HG03135 (cell line): ENCODE measurements around the gene PHF20.
"Not testable (repeated sequence)": the region's sequence is repeated elsewhere in the genome, so short reads cannot be mapped to it uniquely, and the experiment has no call there.

Source experiments
- ATAC-seq: cut with Tn5 transposase; IDR thresholded peaks from one replicate; pipeline ENCODE4 v1.9.1; 2021; ENCODE audit warnings: mild to moderate bottlenecking, moderate library complexity; ENCODE audit not compliant: unreplicated experiment

Gene PHF20

DNA sequence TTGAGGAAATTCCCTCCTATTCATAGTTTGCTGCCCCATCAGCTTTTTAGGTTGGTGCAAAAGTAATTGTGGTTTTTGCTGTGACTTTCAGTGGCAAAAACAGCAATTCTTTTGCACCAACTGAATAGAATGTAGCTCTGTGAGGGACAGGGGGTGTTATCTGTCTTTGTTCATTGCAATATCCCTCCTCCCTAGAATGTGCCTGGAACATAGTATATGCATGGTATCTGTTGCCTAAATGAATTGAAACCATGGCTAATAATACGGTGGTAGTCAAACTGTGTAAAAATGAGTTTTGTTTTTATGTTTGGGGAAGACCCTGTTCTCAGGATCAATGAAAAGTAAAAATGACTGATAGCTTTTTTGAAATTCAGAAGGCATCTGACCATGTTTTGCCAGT, 137.4 kb downstream of the PHF20 start:
- ATAC-seq = no peak

DNA sequence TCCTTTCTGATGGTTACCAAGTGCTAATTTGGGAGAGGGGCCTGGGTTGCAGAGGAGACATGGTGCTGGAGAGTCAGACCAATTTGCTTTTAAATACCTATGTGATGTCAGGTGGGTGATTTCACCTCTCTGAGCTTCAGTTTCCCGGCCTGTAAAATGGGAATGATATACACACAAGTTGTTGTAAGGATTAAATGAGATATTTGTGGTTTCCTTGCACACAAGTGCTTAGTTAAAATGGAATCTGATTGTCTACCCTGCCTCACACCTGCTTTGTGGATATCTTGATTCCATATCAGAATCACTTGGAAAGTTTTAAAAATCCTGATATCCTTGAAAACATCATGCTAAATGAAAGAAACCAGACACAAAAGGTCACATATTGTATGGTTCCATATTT, 138.0 kb downstream of the PHF20 start:
- ATAC-seq = no peak

GRCh38 chr20:35910254-35910653, 138.4 kb downstream of the PHF20 start:
- ATAC-seq = no peak

- ATAC-seq = no peak
Observed at GRCh38 chr20:35912881-35913280, 141.1 kb downstream of the PHF20 start.

- no peak for ATAC-seq
Observed at GRCh38 chr20:35917077-35917476, 145.3 kb downstream of the PHF20 start.

DNA sequence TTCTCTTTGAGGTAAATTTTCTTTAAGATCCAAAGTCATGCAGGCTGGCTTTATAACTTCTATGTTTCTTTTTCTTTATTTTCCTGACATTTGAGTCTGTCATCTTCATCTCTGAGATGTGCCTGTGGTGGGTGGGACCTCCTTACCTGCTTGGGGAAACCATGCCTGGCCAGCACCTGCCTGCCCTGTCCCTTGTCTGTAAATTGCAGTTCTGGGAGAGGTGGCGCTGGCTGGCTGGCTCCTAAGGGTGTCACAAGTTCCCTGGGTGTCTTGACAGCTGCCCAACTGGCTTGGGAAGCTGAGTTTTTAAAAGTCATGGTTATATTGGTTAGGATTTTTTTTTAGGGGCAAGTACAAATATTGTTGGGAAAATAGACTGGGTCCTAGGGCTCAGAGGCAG, 146.2 kb downstream of the PHF20 start:
- no peak for ATAC-seq

- ATAC-seq = no peak
Observed at GRCh38 chr20:35920523-35920922, 148.7 kb downstream of the PHF20 start.

- ATAC-seq = no peak
Observed at GRCh38 chr20:35929301-35929700, 157.5 kb downstream of the PHF20 start.

DNA sequence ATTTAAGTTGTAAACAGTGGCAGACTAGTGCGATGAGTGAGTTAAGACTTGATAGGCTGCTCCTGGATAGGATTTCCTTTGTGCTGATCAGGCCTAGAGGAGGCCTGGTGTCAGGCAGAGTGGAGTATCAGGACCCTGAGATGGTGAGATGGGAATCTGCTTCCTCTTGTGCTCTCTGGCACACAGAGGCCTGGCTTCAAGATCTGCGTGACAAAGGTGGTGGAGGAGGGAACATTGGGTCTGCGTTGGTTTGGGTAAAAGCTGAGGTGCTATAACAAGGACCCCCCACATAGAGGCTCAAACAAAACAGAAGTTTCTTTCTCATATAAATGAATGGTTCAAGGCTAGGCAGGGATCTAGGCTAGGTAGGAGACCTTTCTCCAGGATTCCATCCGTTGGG, 162.2 kb downstream of the PHF20 start:
- ATAC-seq = no peak

- no peak for ATAC-seq
Observed at GRCh38 chr20:35939264-35939663, 167.4 kb downstream of the PHF20 start.

GRCh38 chr20:35941620-35942019, 169.8 kb downstream of the PHF20 start:
- ATAC-seq = no peak

DNA sequence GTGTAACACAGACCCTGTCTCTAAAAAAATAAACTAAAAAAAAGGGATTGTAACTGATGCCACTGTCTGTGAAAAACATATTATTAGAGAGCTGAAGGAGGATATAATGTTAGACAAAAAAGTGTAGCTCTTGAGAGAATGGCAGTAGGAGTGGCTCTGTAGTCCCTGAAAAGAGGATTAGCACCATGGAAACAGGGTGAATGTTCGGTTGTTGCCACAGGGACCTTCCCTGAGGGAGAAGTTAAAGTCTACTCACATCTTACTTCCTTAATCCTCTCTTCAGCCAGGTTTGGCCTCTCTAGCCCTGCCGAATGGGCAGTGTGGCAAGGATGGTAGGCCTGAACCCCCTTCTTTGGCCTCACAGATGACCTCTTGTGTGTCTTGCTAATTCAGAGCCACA, 170.4 kb downstream of the PHF20 start:
- no peak for ATAC-seq

DNA sequence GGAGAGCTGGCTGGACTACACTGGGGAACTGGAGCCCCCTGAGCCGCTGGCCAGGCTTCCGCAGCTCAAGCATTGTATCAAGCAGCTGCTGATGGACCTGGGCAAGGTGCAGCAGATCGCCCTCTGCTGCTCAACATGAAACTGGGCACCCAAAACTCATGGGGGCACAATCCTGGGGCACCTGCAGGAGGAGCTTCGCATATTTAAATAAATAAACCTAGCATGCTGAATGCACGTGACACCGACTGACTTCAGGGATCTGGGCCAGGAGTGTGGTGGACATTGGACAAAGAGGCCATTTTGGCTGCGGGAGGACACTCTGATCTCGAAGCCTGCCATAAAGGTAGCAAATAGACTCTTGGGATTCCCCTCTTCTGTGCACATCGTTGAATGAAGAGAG, 175.7 kb downstream of the PHF20 start:
- no peak for ATAC-seq

GRCh38 chr20:35947907-35948306, 176.1 kb downstream of the PHF20 start:
- no peak for ATAC-seq

DNA sequence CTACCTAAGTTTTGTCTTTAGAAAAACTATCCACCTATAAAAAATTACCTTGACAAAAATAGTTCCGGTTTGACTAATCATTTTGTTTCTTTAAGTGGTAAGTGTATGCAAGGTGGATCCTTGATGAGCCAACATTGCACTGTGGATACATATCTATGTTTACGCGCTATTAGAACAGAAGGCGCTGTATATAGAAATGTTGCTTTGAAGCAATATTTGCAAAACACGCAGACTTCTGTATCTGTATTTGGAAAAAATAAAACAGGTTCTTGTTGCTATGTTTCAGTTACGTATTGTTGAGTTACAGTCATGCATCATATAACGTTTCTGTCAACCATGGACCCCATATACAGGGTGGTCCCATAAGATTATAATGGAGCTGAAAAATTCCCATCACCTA, 178.3 kb downstream of the PHF20 start:
- ATAC-seq = no peak

DNA sequence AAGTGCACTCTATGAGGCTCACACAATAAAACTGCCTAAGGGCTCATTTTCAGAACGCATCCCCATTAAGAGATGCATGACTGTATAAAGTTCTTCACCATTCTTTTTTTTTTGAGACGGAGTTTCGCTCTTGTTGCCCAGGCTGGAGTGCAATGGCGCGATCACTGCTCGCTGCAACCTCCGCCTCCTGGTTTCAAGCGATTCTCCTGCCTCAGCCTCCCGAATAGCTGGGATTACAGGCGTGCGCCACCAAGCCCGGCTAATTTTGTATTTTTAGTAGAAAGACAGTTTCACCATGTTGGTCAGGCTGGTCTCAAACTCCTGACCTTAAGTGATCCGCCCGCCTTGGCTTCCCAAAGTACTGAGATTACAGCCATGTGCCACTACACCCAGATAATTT, 180.3 kb downstream of the PHF20 start:
- ATAC-seq = not testable (repeated sequence)

DNA sequence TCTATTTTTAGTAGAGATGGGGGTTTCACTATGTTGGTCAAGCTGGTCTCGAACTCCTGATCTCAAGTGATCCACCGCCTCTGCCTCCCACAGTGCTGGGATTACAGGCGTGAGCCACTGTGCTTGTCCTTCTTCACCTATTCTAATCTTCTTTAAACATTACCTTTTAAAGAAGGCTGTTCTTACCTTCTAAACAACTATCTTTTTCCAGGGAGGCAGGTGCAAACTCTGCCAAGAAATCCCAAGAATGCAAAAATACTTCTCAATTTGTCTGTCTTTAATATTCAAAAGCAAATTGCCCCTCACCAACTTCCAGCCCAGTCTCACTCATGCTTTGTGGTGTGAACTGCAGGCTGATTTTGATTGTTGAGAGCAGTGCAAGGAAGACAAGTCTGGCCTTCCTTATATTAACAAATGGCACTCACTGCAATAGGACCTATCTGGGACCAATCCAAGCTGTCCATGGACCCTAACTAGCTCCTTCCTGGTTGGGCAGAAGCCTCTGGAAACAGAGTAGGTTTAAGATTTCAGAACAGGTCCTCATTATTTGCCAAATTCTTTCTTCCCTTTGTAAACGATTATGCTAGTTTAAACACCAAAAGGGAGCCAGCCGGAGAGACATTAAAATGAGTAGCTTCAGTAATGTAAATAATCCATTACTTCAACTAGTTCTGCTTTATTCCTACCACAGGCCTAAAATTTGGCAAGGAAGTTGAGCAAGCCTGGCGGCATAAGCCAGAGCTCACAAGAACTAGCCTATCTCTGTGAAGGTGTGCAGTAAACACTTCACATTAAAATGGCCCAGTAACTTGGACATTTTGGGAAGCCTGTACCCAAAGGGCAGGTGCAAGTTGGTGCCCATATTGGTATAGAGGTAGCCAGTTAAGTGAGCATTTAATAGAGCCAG, 180.9 kb downstream of the PHF20 start:
- no peak for ATAC-seq

DNA sequence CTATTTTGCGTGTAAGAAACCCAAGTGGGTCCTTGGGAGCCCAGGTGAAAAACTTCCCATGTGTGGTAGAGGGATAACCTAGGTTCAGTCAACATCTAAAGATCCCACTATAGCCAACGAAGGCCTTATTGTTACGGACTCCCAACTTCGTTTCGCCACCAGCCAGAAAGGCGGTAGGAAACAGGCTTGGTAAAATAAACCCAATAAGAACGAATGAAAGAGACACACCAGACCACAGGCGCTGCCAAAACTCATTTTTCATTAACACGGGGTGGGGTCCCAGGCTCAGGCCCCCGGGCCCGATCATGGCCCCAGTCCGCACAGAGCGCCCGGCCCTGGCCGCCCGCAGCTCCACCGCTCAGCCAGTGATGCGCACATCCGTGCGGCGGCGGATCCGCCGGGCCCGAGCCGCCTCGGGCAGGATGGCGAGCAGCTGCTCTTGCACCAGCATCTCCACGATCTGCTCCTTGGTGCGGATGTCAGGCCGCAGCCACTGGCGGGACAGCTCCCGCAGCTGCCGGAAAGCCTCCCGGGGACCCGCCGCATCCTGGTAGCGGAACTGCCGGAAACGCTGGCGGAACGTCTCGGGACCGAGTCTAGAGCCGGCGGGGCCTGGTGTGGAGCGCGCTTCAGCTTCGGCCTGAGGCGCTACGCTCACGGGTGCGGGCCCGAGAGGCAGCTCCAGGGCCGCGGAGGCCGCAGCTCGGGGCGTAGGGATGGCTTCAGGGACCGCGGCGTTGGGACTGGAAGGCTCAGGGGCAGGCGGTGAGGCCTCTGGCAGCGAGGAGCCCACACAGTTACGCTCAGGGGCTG, 181.8 kb downstream of the PHF20 start:
- ATAC-seq = peak; percentile 35

- ATAC-seq = peak; percentile 82
Observed at GRCh38 chr20:35954200-35954906, 182.5 kb downstream of the PHF20 start, which contains the start of gene SCAND1. SCAND1 (minus strand) TSS chr20:35954502; CDS start chr20:35954284, 218 bp downstream.

GRCh38 chr20:35954907-35955251, 183.1 kb downstream of the PHF20 start:
- no peak for ATAC-seq

DNA sequence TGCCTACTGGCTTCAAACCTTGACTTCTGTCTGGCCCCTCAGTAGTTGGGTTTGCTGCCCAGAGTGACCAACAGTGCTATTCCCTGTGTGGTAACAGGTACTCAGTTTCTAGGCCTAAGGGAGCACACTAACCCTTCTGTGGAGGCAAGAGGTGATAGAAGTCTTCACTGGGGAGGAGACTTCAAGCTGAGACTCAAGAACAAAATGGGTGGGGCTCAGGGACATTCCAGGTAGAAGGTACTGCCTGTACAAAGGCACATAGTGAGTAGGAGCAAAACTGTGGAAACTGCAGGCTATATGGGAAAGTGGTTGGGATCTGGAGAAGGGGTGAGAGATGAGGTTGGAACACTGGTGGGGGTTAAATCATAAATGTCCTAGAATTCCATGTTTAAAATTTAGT, 184.8 kb downstream of the PHF20 start:
- ATAC-seq = no peak
